Nucleus accumbens (tissue), 56 donors: ENCODE data around the gene KMT2E.
A peak's percentile ranks its signal among the peaks of the same experiment; 100 is the strongest.

Experiments used
- DNase-seq, 56 donors: peaks; one replicate each; lab custom pipeline; 2025; lab: John Stamatoyannopoulos, UW

Gene KMT2E

DNA sequence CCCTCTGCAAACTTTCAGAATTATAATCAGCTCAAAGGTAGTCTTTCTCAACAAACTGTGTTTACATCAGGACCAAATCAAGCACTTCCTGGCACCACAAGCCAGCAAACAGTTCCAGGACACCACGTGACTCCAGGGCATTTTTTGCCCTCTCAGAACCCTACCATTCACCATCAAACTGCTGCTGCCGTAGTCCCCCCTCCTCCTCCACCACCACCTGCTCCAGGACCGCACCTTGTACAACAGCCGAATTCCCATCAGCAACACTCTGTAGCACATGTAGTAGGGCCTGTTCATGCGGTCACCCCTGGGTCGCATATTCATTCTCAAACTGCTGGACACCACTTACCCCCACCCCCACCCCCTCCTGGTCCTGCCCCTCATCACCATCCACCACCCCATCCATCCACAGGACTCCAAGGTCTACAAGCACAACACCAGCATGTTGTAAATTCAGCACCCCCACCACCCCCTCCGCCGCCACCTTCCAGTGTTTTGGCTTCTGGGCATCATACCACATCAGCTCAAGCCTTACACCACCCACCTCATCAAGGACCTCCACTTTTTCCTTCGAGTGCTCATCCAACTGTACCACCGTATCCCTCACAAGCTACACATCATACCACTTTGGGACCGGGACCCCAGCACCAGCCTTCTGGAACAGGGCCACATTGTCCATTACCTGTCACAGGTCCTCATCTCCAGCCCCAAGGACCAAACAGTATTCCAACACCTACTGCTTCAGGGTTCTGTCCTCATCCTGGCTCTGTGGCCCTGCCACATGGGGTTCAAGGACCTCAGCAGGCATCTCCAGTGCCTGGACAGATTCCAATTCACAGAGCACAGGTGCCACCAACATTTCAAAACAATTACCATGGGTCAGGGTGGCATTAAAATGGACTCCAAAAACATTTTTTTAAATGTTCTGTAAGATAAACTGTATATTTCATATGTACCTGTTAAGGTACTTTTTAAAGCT lies 98.7 kb downstream of the KMT2E start:
- peak in 8 of 56 donors; percentile 14 to 38 (median 25) for DNase-seq

DNA sequence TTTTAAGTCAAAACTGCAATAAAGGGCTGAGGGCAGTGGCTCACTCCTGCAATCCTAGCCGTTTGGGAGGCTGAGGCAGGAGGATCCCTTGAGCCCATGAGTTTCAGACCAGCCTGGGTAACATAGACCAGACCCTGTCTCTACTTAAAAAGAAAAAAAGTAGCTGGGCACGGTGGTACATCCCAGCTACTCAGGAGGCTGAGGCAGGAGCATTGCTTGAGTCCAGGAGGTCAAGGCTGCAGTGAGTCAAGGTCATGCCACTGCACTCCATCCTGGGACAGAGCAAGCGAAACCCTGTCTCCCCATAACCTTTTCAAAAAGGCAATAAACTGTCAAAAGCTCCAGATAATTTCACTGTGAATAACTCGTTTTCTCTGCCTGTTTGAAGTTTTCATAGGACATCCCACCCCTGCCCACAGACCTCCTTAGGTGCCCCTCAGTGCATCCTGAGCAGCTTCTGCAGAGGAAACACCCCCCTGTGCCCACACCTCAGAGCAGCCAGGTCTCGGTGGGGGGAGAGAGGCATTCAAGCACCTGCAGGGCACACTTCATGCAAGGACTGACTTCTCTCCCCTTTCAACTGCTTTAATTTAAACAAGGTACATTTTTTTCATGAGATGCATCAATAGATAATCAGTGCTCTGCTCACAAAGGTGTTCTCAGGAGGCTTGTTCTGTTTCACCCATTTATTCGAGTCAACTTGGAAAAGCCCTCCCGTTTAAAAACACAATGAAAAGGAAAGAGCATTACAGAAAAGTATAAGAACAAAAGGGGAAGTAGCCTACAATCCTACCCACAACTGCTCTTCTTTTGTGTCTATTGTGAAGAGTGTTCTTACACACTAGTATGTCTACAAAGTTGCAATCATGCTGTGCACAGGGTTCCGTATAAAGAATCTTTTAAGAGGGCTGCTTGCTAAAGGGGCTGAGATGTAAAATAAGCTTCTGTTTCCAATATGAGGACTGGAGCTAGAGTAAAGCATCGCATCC lies 104.9 kb downstream of the KMT2E start:
- no peak for DNase-seq

DNA sequence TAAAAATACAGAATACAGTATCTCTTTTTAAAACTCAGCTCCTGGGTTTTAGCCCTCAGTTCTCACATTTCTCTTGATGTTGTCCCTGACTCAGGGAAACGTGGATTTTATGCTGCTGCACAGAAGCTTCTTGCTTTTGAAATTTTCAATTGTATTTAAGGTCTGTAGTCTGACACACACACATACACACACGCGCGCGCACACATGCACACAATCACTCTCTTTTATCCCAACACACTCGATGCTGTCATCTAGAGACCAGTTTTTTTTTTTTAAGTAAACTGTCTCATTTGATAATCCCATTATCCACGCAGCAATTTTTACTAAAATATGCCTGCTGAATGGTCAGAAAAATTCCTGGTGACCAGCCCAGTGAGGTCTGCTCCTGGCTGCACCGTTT lies 108.6 kb downstream of the KMT2E start:
- peak in 5 of 56 donors; percentile 7 to 53 (median 16) for DNase-seq

DNA sequence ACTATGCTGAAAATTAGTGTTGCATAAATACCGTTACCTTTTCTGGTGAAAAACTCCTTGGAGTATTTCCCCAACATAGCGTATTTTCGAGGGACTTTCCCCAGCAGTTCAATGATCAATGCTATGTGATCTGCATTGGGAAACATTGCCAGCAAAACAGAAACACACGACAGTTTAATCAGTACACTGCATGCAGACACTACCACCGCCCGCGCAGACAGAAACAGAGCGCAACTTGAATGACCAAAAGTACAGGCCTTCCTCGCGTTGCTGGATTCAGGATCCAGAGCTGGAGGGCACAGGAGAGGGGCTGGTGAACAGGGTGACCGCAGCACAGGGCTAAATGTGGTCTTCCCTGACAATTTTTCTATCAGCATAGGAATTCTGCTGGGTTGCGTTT lies 111.7 kb downstream of the KMT2E start:
- no peak for DNase-seq

DNA sequence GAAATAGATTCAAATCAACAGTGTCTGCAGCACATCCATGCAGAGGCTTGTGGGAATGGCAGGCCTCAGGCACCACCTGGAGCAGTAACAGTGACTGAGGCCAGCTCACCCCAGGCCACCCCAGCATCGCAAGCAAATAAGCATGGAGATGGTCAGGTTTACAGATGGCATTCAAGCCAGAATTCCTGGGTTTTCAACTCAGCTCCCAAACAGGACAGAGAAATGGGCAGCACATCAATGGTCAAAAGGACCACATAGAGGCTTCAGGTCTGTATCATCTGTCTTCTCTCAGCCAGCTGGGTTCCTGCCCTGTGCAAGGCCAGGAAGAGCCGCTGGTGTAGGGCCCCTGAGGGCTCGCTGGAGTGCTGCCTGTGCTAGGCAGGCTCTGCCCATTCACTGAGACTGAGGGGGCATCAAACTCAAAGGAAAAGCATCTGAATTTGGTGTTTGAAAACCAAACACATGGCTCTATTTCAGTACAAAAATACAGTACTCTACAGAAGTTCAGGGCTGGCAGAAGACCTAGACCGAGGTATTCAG lies 112.5 kb downstream of the KMT2E start:
- DNase-seq = no peak

DNA sequence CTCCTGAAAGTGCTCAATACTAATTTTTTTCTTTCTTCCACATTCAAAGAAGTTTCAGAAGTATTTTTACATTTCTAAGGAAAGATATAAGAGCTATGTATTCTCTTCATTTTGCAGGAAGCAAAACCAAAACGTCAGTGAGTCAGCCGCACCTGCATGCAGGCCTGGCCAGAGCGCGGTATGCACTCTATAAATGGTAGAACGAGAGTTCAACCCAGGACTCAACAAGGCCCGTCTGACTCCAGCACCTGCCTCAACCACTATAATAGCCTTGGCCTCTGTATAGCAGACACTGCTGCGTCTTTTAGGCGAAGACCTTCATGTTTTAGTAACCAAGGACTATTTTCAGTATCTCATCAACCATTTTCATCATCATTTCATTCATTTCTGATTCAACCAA lies 113.2 kb downstream of the KMT2E start:
- no peak for DNase-seq

DNA sequence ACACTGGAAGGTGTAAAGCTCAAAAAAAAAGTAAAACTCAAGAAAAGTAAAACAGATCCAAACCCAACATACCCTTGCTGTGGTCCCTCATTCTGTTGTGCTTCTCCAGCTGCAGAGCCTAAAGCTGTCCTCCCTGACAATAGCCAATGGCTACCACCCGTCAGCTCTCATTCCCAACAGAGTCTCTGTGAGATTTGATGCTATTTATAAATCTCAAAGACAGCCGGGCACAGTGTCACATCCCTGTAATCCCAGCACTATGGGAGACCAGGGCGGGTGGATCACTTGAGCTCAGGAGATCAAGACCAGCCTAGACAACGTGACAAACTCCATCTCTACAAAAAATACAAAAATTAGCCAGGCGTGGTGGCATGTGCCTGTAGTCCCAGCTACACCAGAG lies 116.0 kb downstream of the KMT2E start:
- peak in 15 of 56 donors; percentile 9 to 54 (median 29) for DNase-seq

DNA sequence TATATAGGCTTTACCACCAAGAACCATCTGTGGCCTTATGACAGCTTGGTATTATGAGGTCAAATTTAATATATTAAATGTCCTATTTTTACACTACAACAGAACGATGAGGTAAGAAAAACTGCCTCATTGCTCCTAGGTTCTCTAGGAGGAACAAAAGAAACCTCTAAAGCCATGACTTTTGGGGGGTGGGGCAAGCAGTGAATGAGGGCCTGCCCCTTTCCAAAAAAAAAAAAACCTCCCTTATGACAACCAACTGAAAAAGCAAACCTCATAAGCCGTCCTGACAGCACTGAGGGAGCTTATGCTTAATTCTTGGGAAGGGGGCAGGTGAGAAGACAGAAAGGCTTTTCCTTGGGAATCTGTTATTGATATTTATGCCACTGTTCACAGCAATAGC lies 116.6 kb downstream of the KMT2E start:
- DNase-seq = no peak

DNA sequence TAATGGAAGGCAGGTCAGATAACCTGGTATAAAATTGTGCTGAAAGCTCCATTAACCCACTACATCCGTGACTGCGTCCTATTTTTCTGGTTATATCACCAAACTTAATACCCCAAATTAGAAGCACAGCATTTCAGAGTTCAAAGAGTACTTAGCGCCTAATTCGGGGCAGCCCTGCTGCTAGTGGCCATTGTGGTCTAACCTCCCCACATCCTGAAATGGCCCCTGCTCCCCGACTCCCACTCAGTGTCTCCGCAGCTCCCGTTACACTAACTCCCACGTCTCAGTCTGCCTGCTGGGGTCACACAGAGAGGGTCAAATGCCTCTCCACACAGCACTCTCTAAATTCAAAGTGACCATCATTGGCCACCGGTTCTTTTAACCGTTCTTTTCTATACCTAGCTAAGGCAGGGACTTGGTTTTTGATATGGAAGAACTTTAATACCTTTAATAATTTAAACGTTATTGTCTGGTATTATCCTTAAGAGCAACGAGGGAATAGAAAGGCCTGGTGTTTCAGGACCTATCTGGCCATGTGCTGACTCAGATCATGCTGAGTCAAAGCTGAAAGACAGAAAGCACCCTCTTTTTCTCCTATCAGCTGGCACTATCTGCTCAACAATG lies 117.1 kb downstream of the KMT2E start:
- peak in 1 of 56 donors; percentile 16 for DNase-seq

DNA sequence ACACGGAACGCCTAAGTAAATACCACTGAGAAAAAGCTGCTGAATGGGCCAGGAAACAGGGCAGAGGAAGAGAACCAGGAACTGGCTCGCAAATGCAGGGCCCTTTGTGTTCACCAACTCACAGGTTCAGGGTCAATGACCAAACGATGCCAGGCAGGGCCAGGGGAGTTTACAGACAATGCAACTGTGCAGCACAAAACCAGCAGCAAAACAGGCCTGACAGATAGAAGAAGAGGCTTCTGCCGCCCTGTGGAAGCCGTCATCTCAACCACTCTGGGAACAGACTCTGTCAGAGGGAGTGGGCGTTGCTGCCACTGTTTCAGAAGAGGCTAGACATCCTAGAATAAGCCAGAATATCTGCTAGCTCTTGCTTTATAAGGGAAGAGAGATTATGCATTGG lies 117.9 kb downstream of the KMT2E start:
- peak in 25 of 56 donors; percentile 13 to 74 (median 47) for DNase-seq

DNA sequence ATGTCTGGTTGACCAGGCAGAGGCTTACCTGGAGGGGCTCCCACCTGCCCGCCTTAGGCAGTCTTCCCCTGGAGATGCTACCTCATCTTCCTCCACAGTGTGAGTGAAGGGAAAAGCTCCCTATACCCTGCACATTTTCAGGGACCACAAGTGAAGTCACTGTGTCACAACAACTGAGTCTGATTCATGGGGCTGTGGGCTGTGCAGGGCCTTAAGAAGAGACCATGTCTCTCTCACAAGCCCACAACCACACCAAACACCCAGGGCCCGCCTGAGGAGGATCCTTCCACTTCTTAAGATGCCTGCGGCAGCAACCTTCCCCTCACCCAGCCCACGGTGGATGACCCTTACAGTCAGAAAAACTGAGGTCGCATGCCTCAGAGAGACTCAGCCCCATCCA lies 118.3 kb downstream of the KMT2E start:
- no peak for DNase-seq

DNA sequence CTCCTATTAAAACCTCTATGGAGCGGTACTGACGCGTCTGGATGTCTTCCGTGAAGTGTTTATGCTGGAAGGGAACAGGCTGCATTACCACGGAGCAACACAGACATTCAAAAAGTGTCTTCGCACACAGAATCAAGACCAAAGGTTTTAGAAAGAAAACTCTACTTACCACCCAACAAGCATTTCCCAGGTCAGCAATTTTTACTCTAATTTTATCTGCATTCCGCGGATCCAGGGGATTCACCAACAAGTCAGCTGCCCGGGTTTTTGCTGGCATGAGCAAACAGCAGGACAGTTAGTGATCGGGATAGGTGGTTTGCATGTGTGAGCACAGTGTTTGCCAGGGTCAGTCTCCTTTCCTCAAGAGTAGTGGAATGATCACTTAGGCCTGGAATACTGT lies 118.8 kb downstream of the KMT2E start:
- no peak for DNase-seq

DNA sequence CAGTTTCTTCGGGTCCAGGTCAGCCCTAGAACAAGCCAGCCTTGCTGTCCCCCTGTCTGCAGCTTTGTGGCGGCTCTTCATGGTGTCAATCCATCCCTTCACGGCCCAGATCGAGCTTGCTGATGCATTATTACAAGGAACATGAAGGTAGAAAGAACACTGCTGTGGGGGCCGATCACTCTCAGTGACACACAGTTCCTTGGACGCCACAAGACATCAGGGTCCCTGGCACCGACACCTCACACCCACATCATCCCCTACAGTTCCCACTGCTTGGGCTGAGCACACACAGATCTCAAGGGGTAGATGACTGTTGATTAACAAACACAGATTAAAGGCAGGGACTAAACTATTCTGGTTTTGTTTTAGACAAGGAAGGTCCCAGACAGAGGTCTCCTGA lies 119.4 kb downstream of the KMT2E start:
- no peak for DNase-seq

DNA sequence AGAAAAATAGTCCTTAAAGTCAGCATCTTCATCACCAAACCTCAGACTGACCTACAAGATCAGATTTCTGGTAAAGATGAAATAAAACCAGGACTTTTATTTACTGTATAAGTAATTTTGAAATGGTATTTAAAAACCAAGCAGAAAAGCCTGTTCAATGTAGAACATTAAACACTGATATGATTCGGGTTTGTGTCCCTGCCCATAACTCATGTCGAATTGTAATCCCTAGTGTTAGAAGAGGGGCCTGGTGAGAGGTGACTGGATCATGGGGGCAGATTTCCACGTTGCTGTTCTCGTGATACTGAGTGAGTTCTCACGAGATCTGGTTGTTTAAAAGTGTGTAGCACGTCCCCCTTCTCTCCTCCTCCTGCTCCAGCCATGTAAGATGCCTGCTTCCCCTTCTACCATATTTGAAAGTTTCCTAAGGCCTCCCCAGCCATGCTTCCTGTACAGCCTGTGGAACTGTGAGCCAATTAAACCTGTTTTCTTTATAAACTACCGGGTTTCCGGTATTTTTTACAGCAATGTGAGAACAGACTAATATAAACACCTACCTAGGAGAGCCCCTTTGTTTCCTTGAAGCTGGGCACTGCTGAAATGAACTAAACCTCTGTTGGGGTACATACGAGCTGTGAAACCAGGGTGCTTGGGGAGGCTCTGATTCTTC lies 120.1 kb downstream of the KMT2E start:
- no peak for DNase-seq

DNA sequence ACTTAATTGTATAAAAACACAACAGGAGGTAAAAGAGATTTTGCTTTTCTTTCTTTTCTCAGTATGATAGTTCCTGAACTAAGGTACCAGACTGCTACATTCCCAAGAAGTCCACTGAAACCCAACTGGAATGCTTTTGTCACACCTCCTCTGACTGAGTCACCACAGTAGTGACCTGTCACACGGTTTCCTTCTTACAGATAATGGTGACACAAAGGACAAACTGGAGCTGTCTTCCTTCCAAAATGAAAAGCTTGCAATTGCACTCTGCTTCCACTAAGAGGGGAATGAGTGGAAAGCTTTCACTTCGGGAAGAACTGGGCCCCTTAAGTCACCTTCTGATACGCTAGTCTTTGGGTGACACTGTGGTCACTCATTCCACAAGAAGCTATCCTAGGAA lies 122.2 kb downstream of the KMT2E start:
- DNase-seq = no peak

DNA sequence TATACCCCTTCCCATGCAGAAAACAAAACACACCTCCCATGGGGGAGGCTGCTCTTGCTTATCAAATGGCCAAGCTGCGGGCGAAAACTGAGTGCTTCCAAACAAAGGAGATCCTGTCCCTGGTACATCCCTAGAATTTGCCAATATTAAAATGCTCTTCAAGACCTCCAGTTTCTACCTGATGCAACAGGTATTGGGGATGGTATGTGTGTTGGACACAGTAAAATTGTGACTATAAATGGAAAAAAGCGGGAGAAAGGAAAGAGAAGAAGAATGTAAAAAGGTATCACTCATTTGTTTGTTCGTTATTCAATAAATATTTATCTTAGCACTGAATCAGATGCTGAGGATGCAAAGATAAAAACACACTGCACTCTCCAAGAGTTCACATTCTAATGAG lies 123.9 kb downstream of the KMT2E start:
- DNase-seq = no peak

DNA sequence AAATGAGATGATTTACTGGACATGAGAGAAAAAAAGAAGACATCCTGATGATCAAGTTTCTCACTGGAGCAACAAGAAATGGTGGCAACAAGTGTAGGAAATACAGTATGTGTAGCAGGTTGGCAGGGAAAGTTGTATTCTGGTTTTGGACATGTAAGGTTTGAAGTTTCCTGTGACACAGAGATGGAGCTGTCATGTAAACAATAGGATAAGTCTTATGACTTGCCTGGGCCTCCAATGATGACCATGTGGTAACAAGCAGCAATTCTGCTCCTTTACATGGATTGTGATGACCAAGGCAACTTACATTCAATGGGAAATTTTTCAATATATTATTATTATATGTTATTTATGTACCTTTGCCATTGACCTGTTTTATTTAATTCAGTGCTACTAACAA lies 125.4 kb downstream of the KMT2E start:
- DNase-seq = no peak

DNA sequence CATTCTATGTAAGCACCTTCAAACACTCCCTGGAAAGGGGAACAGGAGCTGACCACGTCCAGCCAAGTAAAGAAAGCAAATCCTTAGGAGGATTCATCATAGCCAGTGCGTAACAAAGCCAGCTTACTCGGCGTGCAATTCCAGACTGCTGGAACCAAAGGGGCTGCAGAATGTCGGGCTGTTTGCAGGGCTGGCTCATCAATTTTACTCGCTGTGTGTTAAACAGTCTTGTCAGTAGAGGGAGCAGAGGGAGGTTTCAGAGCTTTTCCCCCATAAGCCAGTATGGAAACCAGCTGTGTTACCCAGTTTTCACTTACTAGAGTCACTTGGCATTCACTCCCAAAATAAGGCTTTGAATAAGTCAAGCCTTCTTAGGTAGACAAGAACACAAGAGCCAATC lies 127.1 kb downstream of the KMT2E start:
- peak in 2 of 56 donors; percentile 13 to 23 for DNase-seq

DNA sequence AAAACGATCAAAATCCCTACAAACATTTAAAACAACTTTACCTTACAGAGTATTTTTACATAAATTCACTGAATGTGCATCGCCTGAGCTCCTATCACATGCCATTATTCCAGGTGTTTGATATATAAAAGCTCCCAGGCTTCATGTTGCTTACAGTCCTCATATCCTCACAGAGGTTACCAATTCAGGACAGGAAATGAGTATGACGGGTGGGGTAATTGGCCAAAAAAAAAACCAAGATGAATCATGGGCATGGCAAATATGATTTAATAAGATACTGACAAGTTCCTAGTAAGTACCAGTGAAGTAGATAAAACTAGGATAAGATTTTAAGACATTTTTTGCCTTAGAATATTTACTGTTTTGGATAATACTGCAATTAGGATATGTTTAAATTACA lies 135.8 kb downstream of the KMT2E start:
- DNase-seq = no peak

DNA sequence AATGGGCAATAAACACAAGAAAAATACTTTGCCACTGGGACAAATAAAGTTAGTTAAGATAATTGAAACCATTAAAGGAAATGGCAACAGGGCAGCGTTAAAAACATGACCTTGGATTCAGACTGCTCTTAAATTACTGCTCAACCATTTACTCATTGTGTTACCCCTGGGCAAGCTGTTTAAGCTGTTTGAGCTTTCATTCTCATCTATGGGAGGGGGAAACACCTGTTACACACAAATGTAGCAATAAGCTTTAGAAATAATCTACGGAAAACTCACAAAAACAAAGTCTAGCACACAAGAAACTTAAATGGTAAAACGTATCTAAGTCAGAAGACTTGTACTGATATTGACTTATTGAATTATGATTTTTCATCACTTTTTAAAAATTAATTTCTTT lies 137.1 kb downstream of the KMT2E start:
- no peak for DNase-seq
